ENCODE data around the gene BASP1.
"Not testable (repeated sequence)": the region's sequence is repeated elsewhere in the genome, so short reads cannot be mapped to it uniquely, and the experiment has no call there.

The BASP1 gene

GRCh38 chr5:17292434-17293015 is 75.1 kb downstream of the BASP1 start:
- no peak for DNase-seq

GRCh38 chr5:17294639-17295311 is 77.3 kb downstream of the BASP1 start:
- DNase-seq = no peak

- no peak for DNase-seq
These were observed 78.2 kb downstream of the BASP1 start for GRCh38 chr5:17295671-17296070.

GRCh38 chr5:17302106-17302505 is 84.7 kb downstream of the BASP1 start:
- DNase-seq = peak; percentile 81

GRCh38 chr5:17302604-17303003 is 85.2 kb downstream of the BASP1 start:
- peak; percentile 87 for DNase-seq

GRCh38 chr5:17304282-17304681 is 86.9 kb downstream of the BASP1 start:
- peak; percentile 79 for DNase-seq

GRCh38 chr5:17305017-17305416 is 87.6 kb downstream of the BASP1 start:
- DNase-seq = no peak

GRCh38 chr5:17305964-17306725 is 88.7 kb downstream of the BASP1 start:
- no peak for DNase-seq

- DNase-seq = no peak
These were observed 89.3 kb downstream of the BASP1 start for GRCh38 chr5:17306726-17307091.

- not testable (repeated sequence) for DNase-seq
These were observed 90.0 kb downstream of the BASP1 start for GRCh38 chr5:17307440-17307839.

GRCh38 chr5:17308326-17309065 is 91.1 kb downstream of the BASP1 start:
- DNase-seq = no peak

- no peak for DNase-seq
These were observed 92.0 kb downstream of the BASP1 start for GRCh38 chr5:17309462-17309861.

- not testable (repeated sequence) for DNase-seq
These were observed 93.1 kb downstream of the BASP1 start for GRCh38 chr5:17310502-17310901.

- not testable (repeated sequence) for DNase-seq
These were observed 94.4 kb downstream of the BASP1 start for GRCh38 chr5:17311811-17312210.

- DNase-seq = no peak
These were observed 94.9 kb downstream of the BASP1 start for GRCh38 chr5:17312358-17312757.

GRCh38 chr5:17314907-17315471 is 97.6 kb downstream of the BASP1 start:
- no peak for DNase-seq

- no peak for DNase-seq
These were observed 98.3 kb downstream of the BASP1 start for GRCh38 chr5:17315710-17316221.

- DNase-seq = peak; percentile 90
These were observed 99.6 kb downstream of the BASP1 start for GRCh38 chr5:17316970-17317459.

GRCh38 chr5:17317473-17317872 is 100.0 kb downstream of the BASP1 start:
- DNase-seq = peak; percentile 38

GRCh38 chr5:17319095-17319494 is 101.7 kb downstream of the BASP1 start:
- DNase-seq = not testable (repeated sequence)

- no peak for DNase-seq
These were observed 108.6 kb downstream of the BASP1 start for GRCh38 chr5:17325770-17326599.
